ENCODE results near the gene PLSCR1. TPM values are rescaled to one million over a fixed set of nuclear protein-coding genes. Genes with fewer than 3 reads are reported as not detected.

Gene PLSCR1
- total RNA-seq, 1 experiment from 2014 or later = 58.1 TPM

DNA sequence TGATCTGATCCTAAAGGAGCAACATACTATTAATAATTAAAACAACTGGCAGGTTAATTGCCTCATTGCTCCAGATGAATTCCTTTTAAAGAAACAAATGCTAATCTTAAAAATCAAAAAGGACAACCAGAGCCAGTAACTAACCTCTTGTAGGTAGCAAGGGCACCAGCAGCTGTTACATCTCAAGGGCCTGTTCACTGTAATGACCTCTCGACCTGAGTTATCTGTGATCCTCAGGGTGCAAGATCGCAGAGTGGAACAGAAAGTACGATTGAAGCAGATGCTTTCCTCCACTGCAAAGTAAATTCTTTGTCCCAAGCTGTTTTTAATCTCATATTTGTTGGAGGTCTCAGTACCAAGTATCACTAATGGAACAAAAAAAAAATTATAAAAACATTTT lies 49.4 kb upstream of the PLSCR1 start:
- no peak overlapping the region for H3K27ac Mint-ChIP-seq
- ChIA-PET POLR2A (no interaction called here), CTCF (interaction anchor here (2.6 kb wide), 1 partner anchor 404 kb away, joined by 6 read pairs; no protein-coding TSS in a partner anchor)
- DNase-seq (ENCODE audit: low spot score) = no peak
- TF ChIP-seq, protein P1, sequence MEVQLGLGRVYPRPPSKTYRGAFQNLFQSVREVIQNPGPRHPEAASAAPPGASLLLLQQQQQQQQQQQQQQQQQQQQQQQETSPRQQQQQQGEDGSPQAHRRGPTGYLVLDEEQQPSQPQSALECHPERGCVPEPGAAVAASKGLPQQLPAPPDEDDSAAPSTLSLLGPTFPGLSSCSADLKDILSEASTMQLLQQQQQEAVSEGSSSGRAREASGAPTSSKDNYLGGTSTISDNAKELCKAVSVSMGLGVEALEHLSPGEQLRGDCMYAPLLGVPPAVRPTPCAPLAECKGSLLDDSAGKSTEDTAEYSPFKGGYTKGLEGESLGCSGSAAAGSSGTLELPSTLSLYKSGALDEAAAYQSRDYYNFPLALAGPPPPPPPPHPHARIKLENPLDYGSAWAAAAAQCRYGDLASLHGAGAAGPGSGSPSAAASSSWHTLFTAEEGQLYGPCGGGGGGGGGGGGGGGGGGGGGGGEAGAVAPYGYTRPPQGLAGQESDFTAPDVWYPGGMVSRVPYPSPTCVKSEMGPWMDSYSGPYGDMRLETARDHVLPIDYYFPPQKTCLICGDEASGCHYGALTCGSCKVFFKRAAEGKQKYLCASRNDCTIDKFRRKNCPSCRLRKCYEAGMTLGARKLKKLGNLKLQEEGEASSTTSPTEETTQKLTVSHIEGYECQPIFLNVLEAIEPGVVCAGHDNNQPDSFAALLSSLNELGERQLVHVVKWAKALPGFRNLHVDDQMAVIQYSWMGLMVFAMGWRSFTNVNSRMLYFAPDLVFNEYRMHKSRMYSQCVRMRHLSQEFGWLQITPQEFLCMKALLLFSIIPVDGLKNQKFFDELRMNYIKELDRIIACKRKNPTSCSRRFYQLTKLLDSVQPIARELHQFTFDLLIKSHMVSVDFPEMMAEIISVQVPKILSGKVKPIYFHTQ (CRISPR knock-in tag; IDR thresholded peaks at IDR 0.05) = no peak
- TF ChIP-seq ZNF512 (CRISPR knock-in tag; IDR thresholded peaks at IDR 0.05; ENCODE audit: borderline replicate concordance) = no peak
- TF ChIP-seq RORB (CRISPR knock-in tag; IDR thresholded peaks at IDR 0.05) = no peak
- peaks cover 11% of the 10 kb centered on the region for H3K4me1 Mint-ChIP-seq
- H3K4me3 Mint-ChIP-seq = no peak overlapping the region
- no peaks in the 10 kb centered on the region for H3K9me3 Mint-ChIP-seq
- no peak for ATAC-seq
- H3K36me3 Mint-ChIP-seq = no peaks in the 10 kb centered on the region
- no peaks in the 10 kb centered on the region for H3K27me3 Mint-ChIP-seq (ENCODE audit: low read depth)

DNA sequence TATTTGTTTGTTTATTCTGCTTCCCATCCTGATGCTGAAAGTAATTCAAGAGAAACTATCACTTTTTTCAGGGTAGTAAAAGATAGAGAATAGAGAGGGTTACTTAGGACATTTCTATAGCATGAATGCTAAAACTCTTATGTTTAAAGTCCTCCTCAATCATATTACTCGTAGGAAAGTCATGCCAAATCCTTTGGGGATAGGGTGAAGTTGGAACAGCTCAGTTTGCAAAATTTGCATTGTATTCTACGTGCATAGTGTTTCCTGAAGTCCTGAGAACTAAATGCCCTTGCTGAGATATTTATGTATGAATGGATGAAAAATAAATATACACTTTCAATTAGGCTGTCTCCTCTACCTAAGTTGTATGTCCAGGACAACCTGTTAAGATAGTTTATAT lies 46.1 kb upstream of the PLSCR1 start:
- H3K4me1 Mint-ChIP-seq = peaks cover 20% of the 10 kb centered on the region
- H3K36me3 Mint-ChIP-seq = no peaks in the 10 kb centered on the region
- H3K27ac Mint-ChIP-seq = no peak overlapping the region
- CTCF ChIA-PET = interaction anchor here (0.6 to 1.5 kb wide), 5 partner anchors 10 to 525 kb away, joined by 3 to 8 read pairs (median 3); no protein-coding TSS in a partner anchor
- H3K9me3 Mint-ChIP-seq = no peaks in the 10 kb centered on the region
- POLR2A ChIA-PET = no interaction called here
- no peak overlapping the region for H3K4me3 Mint-ChIP-seq
- ATAC-seq (no peak), DNase-seq (ENCODE audit: low spot score) (no peak)
- no peak for TF ChIP-seq AFF4 (CRISPR knock-in tag; IDR thresholded peaks at IDR 0.05; ENCODE audit: borderline replicate concordance)
- no peak for TF ChIP-seq STAT6 (CRISPR knock-in tag; conservative IDR thresholded peaks at IDR 0.05; ENCODE audit: low read depth)
- no peak for TF ChIP-seq TP53 (CRISPR knock-in tag; IDR thresholded peaks at IDR 0.05)
- no peak for TF ChIP-seq PREB (CRISPR knock-in tag; IDR thresholded peaks at IDR 0.05; ENCODE audit: borderline replicate concordance)
- no peak for TF ChIP-seq ELF4 (CRISPR knock-in tag; IDR thresholded peaks at IDR 0.05; ENCODE audit: low read depth)
- TF ChIP-seq JUN (CRISPR knock-in tag; IDR thresholded peaks at IDR 0.05) = no peak
- TF ChIP-seq IRF1 (CRISPR knock-in tag; IDR thresholded peaks at IDR 0.05) = no peak
- no peak for TF ChIP-seq USF2 (CRISPR knock-in tag; IDR thresholded peaks at IDR 0.05)
- no peak for TF ChIP-seq PRRX2 (CRISPR knock-in tag; IDR thresholded peaks at IDR 0.05)
- no peak for TF ChIP-seq NR1H2 (CRISPR knock-in tag; IDR thresholded peaks at IDR 0.05)
- TF ChIP-seq SP1 (CRISPR knock-in tag; conservative IDR thresholded peaks at IDR 0.05) = no peak
- no peak for TF ChIP-seq RORB (CRISPR knock-in tag; IDR thresholded peaks at IDR 0.05)
- TF ChIP-seq NR2C2 (CRISPR knock-in tag; IDR thresholded peaks at IDR 0.05) = no peak
- TF ChIP-seq, protein P2, sequence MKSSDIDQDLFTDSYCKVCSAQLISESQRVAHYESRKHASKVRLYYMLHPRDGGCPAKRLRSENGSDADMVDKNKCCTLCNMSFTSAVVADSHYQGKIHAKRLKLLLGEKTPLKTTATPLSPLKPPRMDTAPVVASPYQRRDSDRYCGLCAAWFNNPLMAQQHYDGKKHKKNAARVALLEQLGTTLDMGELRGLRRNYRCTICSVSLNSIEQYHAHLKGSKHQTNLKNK (CRISPR knock-in tag; IDR thresholded peaks at IDR 0.05) = no peak
- H3K27me3 Mint-ChIP-seq (ENCODE audit: low read depth) = no peaks in the 10 kb centered on the region
